T47D (cell line): ENCODE measurements around the gene GORASP1.

Source experiments
- DNase-seq, 2 experiments: peaks; one replicate each; pipeline versions ENCODE4 v3.0.0 to v3.0.0-alpha.2; 2011 to 2012; ENCODE audit warnings: low read depth in 1 of 2, low spot score in 1 of 2
- JUND ChIP-seq: IDR thresholded peaks from 2 replicates; pipeline ENCODE4 v1.6.1; 2012; ENCODE audit warnings: low read depth
- in situ Hi-C: cut with HindIII; loops from 2 replicates; pipeline ENCODE4 v1.10.0; 2016; ENCODE audit warnings: low sequenced_read_pairs, low pct_unique_long_range_greater_than_20kb

GORASP1 gene

DNA sequence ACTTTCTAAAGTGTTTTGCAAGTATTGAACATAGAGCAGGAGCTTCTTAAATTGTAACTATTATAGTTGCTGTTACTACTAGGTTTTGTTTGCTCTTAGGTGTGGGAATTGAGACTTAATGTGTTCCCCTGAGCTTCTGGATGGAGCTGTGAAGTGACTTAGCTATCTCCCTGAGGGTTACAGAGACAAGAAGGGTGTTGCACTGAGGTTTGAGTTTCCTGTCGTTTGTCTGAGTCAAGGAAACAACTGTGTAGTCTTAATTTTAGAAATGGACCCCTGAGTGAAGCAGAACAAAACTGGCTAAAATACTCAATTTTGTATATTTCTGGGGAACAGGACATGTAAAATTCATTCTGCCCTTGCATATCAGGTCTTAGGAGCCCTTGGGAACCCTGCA lies 20.5 kb upstream of the GORASP1 start:
- no peak for DNase-seq
- in situ Hi-C loops, result no loop called here
- no peak for TF ChIP-seq JUND

GRCh38 chr3:39127269-39127907 lies 20.0 kb upstream of the GORASP1 start:
- DNase-seq, result no peak
- in situ Hi-C loops, result no loop called here

DNA sequence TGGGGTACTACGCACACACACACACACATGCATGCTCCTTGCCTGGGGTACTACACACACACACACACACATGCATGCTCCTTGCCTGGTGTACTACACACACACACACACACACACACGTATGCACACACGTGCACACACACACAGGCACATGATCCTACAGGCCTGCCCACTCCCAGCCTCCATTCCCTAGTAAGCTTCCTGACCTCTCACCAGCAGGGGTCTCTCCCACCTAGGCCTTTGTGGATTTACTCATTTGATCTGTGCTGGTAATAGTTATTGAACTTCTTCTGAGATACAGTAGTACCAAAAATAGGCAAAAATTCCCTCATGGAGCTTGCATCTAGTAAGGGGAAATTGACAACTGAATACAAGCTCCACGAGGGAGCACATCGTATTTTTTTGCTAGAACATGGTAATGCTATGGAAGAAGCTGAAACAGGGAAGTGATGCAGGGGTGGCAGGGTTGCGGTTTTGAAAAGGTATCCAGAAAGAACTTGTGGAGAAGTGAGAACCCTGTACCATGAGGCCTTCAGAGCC lies 19.2 kb upstream of the GORASP1 start:
- in situ Hi-C loops, result no loop called here
- peak in 1 of 2 experiments; percentile 70 for DNase-seq
- TF ChIP-seq JUND, result no peak

More at GRCh38 chr3:39127269-39127907, 20.0 kb upstream of the GORASP1 start:
- TF ChIP-seq JUND, result no peak

- peak; percentile 94 for TF ChIP-seq JUND
- in situ Hi-C loops, result no loop called here
- DNase-seq, result peak in 1 of 2 experiments; percentile 77
Measured at GRCh38 chr3:39125841-39126500, 18.5 kb upstream of the GORASP1 start.

GRCh38 chr3:39124876-39125840 lies 17.7 kb upstream of the GORASP1 start:
- DNase-seq, result peak in 1 of 2 experiments; percentile 84
- no peak for TF ChIP-seq JUND
- in situ Hi-C loops, result no loop called here

DNA sequence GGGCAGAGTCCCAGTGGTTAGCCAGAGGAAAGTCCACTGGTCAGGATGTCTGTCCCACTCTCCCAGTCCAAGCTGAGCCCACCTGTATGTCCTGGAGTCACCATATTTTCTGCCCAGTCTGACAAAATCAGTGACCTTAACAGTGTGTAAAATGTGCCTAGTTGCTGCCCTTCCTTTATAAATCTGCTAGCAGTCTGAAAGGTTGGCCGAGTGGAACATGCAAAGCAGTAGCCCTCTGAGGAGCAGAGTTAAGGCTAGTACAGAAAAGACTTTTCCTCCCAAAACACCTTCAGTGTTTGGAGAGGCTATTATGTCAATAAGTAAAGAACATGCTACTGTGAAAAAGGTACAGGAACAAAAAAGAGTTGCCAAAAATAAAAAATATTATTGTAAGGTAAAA lies 15.4 kb upstream of the GORASP1 start:
- DNase-seq, result no peak
- no peak for TF ChIP-seq JUND
- in situ Hi-C loops, result no loop called here

GRCh38 chr3:39121621-39122020 lies 14.2 kb upstream of the GORASP1 start:
- in situ Hi-C loops, result no loop called here
- no peak for DNase-seq
- TF ChIP-seq JUND, result no peak

GRCh38 chr3:39118931-39119660 lies 11.7 kb upstream of the GORASP1 start:
- DNase-seq, result no peak
- in situ Hi-C loops, result no loop called here
- TF ChIP-seq JUND, result no peak

- in situ Hi-C loops, result no loop called here
- no peak for TF ChIP-seq JUND
Measured at GRCh38 chr3:39118079-39118478, 10.7 kb upstream of the GORASP1 start.

DNA sequence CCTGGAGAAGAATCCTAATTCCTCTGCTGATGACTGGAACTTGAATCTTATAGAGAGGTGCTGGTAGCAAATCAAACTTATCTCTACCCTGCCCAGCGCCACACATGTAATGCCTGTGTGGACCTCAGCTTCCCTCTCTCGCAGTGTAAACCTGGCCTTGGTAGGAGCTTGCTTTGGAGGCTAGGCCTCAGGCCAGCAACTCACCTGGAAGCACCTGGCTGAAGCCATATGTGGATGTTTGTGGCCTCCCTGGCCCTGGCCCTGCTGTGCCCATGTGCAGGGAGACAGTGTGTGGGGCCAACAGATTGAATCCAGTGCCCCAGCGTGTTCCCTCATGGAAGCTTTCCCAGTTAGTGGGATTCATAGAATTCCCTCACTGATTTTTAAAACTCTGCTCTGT lies 8.4 kb upstream of the GORASP1 start:
- DNase-seq, result no peak
- no peak for TF ChIP-seq JUND
- in situ Hi-C loops, result no loop called here

More at GRCh38 chr3:39118079-39118478, 10.7 kb upstream of the GORASP1 start:
- DNase-seq, result no peak

DNA sequence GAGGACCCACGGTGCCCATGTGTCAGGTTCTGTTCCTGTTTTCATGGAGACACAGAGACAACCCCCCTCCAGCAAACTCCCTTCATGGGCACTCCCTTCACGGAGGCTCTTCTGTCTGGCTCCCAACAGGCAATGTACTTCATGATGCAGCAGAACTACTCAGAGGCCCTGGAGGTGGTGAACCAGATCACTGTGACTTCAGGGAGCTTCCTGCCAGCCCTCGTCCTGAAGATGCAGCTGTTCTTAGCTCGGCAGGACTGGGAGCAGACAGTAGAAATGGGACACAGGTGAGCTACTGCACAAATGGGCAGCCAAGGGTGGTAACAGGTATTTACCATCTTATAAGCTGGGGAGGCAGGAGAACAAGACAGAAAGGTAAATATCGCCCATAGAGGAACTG lies 7.0 kb upstream of the GORASP1 start:
- no peak for DNase-seq
- TF ChIP-seq JUND, result no peak
- in situ Hi-C loops, result no loop called here

DNA sequence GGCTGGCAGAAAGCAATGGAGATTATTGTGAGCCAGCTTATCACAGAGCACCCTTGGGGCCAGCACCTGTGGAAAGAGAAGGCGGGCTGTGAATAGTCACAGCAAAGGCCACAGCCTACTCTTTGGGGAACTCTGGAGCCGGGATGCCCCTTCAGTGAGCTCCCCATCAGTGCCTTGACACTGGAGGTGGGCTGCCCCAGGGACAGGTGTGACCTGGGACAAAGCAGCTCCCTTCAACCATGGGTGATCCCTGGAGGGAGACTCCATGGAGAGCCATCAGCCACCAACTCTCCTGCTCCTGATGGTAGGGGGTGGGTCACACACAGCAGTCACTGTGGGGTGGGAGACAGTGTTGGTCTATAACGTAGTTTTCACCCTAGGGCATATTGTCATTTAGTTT lies 5.9 kb upstream of the GORASP1 start:
- TF ChIP-seq JUND, result no peak
- in situ Hi-C loops, result no loop called here
- DNase-seq, result no peak
